Nephron progenitor cell (in vitro differentiated cells): ENCODE data around the gene RMND5A.
A peak's percentile ranks its signal among the peaks of the same experiment; 100 is the strongest.
"Not testable (repeated sequence)": the region's sequence is repeated elsewhere in the genome, so short reads cannot be mapped to it uniquely, and the experiment has no call there.

Experiments
- DNase-seq: peaks from one replicate; pipeline ENCODE4 v3.0.0; 2021
- H3K27ac Mint-ChIP-seq: 2 replicates; pipeline ENCODE4 v1.8.0; 2021; ENCODE audit warnings: mild to moderate bottlenecking, moderate library complexity, mixed read lengths
- H3K27me3 Mint-ChIP-seq: 2 replicates; pipeline ENCODE4 v1.8.0; 2021; ENCODE audit warnings: mild to moderate bottlenecking, low read depth, mixed read lengths; ENCODE audit not compliant: poor library complexity
- H3K36me3 Mint-ChIP-seq: 2 replicates; pipeline ENCODE4 v1.8.0; 2021; ENCODE audit warnings: low read depth, mixed read lengths
- H3K4me1 Mint-ChIP-seq: 2 replicates; pipeline ENCODE4 v1.8.0; 2021; ENCODE audit warnings: mixed read lengths
- H3K4me3 Mint-ChIP-seq: 2 replicates; pipeline ENCODE4 v1.8.0; 2021; ENCODE audit warnings: mild to moderate bottlenecking, moderate library complexity, mixed read lengths
- H3K9me3 Mint-ChIP-seq: 2 replicates; pipeline ENCODE4 v1.8.0; 2021; ENCODE audit warnings: mild to moderate bottlenecking, moderate library complexity, mixed read lengths
- TF ChIP-seq, protein P1 (sequence below): fragments of 200-600 bp; sonication (generic); IDR thresholded peaks from 2 replicates; pipeline ENCODE4 v1.5.0; 2021; ENCODE audit warnings: antibody characterized with exemption

The RMND5A gene, protein sequence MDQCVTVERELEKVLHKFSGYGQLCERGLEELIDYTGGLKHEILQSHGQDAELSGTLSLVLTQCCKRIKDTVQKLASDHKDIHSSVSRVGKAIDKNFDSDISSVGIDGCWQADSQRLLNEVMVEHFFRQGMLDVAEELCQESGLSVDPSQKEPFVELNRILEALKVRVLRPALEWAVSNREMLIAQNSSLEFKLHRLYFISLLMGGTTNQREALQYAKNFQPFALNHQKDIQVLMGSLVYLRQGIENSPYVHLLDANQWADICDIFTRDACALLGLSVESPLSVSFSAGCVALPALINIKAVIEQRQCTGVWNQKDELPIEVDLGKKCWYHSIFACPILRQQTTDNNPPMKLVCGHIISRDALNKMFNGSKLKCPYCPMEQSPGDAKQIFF

DNA sequence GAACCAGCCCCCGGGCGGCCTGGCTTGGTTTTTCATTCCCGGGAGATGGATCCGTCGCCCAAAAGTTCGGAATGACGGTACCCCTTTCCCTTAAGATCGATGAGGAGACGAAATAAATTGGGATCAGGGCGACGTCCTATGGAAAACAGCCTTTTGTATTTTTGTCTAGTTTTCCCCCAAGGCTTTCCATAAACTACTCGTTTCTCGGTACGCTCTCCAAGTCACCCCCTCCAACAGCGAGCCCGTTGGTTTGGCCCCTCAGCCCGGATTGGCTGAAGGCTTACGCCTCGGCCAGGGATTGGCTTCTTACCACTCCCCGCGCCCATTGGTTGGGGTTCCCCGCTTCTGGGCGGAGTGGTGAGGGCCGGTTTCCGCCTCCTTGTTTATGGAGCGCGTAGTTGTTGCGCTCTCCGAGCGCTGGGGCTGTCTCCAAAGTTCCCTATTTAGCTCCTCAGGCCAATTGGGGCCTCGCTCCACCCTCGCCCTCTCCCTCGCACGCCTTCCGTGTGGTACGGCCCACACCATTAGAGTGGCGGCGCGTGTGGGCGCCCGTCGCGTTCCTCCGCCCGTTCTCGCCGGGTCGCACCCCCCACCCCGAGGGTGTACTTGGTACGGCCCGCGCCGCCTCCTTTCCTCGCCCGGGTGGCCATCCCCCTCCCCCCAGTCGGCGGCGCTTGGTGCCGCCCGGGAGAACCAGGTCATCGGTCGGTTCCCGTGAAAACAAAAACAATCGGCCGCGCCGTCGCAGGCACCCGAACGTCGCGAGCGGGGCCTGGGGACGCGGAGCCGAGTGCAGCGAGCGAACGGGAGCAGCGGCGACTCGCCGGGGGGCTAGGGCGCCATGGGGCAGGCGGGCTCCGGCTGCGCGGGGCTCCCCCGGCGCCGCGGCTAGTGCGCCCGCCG lies at the start of gene RMND5A:
TSS of gene RMND5A (plus strand) at position 655 of the 903 bp plus-strand sequence. CDS start 377 bp downstream, outside the sequence.
- not testable (repeated sequence) for H3K27me3 Mint-ChIP-seq, H3K9me3 Mint-ChIP-seq, H3K36me3 Mint-ChIP-seq, H3K4me1 Mint-ChIP-seq
- H3K27ac Mint-ChIP-seq, result peak within 1 kb of the TSS; percentile 22
- H3K4me3 Mint-ChIP-seq, result peak within 1 kb of the TSS; percentile 86
- DNase-seq, result peak; percentile 91

DNA sequence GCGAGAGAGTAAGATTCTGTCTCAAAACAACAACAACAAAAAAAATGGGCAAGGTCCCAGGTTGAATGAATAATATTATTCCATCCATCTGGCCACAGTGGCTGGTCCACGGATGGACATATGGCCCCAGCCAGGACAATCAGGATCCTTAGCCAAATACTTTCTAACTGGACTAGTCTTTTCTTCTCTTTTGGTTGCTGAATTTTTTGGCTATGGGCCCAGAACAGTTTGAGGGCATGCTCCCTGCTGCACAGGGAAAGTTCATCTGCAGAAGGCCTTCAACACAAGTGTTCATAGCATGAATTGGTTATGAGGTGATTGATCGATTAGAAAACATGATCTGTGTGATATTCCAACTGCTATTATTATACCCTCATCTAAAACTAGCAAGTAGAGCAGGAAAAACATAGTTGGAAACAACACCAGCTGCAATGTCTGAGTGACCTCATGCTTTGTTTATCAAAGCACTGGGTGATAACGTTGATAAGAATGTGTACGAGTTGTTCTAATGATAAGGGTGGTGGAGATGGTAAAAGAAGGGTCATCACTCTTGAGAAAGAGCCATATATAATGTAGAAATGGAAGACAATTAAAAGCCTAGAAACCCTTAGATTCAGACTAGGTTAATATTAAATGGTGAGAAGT lies 48.6 kb upstream of the RMND5A start:
- TF ChIP-seq, protein P1, sequence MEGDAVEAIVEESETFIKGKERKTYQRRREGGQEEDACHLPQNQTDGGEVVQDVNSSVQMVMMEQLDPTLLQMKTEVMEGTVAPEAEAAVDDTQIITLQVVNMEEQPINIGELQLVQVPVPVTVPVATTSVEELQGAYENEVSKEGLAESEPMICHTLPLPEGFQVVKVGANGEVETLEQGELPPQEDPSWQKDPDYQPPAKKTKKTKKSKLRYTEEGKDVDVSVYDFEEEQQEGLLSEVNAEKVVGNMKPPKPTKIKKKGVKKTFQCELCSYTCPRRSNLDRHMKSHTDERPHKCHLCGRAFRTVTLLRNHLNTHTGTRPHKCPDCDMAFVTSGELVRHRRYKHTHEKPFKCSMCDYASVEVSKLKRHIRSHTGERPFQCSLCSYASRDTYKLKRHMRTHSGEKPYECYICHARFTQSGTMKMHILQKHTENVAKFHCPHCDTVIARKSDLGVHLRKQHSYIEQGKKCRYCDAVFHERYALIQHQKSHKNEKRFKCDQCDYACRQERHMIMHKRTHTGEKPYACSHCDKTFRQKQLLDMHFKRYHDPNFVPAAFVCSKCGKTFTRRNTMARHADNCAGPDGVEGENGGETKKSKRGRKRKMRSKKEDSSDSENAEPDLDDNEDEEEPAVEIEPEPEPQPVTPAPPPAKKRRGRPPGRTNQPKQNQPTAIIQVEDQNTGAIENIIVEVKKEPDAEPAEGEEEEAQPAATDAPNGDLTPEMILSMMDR, result no peak
- H3K36me3 Mint-ChIP-seq, result peaks cover 3% of the 10 kb centered on the region
- DNase-seq, result no peak

DNA sequence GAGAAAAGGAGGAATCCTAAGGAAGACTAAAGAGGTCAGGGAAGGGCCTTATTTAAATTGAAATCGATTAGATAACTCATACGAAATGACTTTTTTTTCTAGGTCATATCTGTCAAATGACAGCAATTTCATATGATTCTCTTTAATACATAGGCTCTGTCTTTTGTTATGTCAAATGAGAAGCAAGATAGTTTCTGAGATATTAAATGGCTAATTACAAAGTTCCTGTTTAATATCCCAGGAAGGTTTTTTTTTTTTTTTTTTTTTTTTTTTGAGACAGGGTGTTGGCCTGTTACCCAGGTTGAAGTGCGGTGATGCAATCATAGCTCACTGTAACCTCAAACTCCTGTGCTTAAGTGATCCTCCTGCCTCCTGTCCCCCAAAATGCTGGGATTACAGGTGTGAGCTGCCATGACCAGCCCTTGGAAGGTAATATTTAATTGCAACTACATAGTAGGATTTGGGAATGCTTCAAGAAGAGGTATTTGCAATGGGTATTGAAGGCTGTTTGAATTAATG lies 48.0 kb upstream of the RMND5A start:
- no peak overlapping the region for H3K4me3 Mint-ChIP-seq
- H3K4me1 Mint-ChIP-seq, result no peaks in the 10 kb centered on the region
- TF ChIP-seq, protein P1, result no peak
- H3K27ac Mint-ChIP-seq, result no peak overlapping the region
- peaks cover 22% of the 10 kb centered on the region for H3K9me3 Mint-ChIP-seq
- no peaks in the 10 kb centered on the region for H3K36me3 Mint-ChIP-seq
- H3K27me3 Mint-ChIP-seq, result peaks cover 9% of the 10 kb centered on the region
- DNase-seq, result no peak

More for the DNA sequence above, 48.6 kb upstream of the RMND5A start:
- Mint-ChIP-seq H3K9me3 (peaks cover 28% of the 10 kb centered on the region), H3K4me1 (no peaks in the 10 kb centered on the region), H3K27ac (no peak overlapping the region), H3K4me3 (no peak overlapping the region), H3K27me3 (peaks cover 12% of the 10 kb centered on the region)

DNA sequence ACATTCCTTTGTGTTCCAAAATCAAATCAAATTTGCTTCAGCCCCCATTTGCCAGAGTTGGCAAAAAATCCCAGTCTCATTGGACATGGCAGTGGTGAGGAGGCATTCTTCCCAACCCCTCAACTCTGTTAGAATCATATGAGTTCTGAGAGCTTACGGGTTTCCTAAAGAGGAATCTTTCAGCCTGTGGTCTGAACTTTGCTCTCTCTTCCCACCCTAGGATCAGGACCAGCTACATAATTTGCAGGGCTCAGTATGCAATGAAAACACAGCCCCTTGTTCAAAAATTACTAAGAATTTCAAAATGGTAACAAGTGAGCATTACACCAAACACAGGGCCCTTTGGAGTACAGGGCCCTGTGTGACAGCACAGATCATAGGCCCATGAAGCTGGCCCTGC lies 47.1 kb upstream of the RMND5A start:
- Mint-ChIP-seq H3K27me3 (peaks cover 7% of the 10 kb centered on the region), H3K9me3 (peaks cover 12% of the 10 kb centered on the region), H3K27ac (no peak overlapping the region), H3K36me3 (no peaks in the 10 kb centered on the region), H3K4me1 (no peaks in the 10 kb centered on the region), H3K4me3 (no peak overlapping the region)
- TF ChIP-seq, protein P1, result no peak
- no peak for DNase-seq

DNA sequence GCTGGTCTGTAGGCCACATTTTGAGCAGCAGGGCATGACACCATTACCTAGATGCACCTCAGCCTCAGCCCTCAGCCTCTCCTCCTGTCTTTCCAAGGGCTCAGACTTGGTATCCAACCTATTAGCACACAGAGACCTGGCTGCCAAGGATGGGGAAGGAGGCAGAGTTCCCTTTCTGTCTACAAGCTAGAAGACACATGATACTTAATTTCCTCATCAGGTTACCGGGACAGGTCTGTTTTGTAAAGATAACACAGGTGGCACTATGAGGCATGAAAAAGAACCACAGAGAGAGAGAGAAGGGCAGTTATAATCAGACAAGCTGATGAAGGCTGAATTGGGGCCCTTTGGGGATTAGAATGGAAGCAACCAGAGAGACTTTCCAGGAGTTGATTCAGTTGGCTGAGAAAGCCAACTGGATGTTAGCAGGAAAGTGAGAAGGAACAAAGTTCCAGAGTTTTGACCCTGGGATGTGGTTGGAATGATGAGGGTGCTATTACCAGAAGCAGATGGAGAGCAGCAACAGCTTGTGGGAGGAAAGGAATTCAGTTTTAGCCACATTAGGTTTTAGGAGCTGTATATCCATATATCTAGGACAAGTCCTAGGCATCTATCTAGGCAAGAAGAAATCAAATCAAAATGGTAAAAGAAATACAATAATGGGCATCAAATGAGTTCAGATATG lies 46.0 kb upstream of the RMND5A start:
- TF ChIP-seq, protein P1, result no peak
- peaks cover 9% of the 10 kb centered on the region for H3K27me3 Mint-ChIP-seq

More for the DNA sequence above, 46.0 kb upstream of the RMND5A start:
- H3K4me3 Mint-ChIP-seq, result no peak overlapping the region
- no peak overlapping the region for H3K27ac Mint-ChIP-seq
- peaks cover 1% of the 10 kb centered on the region for H3K9me3 Mint-ChIP-seq
- no peak for DNase-seq
- H3K36me3 Mint-ChIP-seq, result no peaks in the 10 kb centered on the region
- H3K4me1 Mint-ChIP-seq, result no peaks in the 10 kb centered on the region
